Spleen (tissue), 7 donors: ENCODE results near the gene HOXA10.

Experiments used
- CTCF ChIP-seq, 11 experiments: fragments of 200-600 bp in 7 of 11; fragments of 450-650 bp in 4 of 11; sonication (generic) in 4 of 11; IDR thresholded peaks in 8 of 11; conservative IDR thresholded peaks in 3 of 11; 1 replicate in 7 of 11; 2 replicates in 4 of 11; pipeline versions ENCODE4 v1.4.0 to v1.8.0; 2016 to 2021; ENCODE audit warnings: antibody characterized with exemption in 11 of 11, inconsistent platforms in 4 of 11, mild to moderate bottlenecking in 1 of 11
- POLR2A ChIP-seq, 3 donors: fragments of 450-650 bp; IDR thresholded peaks; one replicate each; pipeline ENCODE4 v1.5.1; 2017; ENCODE audit warnings: antibody characterized with exemption in 3 of 3, mild to moderate bottlenecking in 1 of 3
- POLR2AphosphoS5 ChIP-seq, 3 donors: sonication (generic); formaldehyde crosslinking; IDR thresholded peaks; one replicate each; pipeline ENCODE4 v1.5.1; 2017; ENCODE audit warnings: antibody characterized with exemption in 3 of 3
- donor health status: DM: no; HTN: no; CAD: no; lungs with moderate emphysema.
- donor health status: DM: no; HTN: no; CAD: no.
- donor health status: DM: no; HTN: no; CAD: no.

- no peak for TF ChIP-seq CTCF (IDR thresholded peaks at IDR 0.05 in 8 of 11, conservative IDR thresholded peaks at IDR 0.05 in 3 of 11)
- no peak for TF ChIP-seq POLR2AphosphoS5 (IDR thresholded peaks at IDR 0.05)
- TF ChIP-seq POLR2A (IDR thresholded peaks at IDR 0.05) = no peak
Observed at GRCh38 chr7:27140126-27140857, 33.8 kb downstream of the HOXA10 start.
